ENCODE results near the gene KDF1.

KDF1 gene

DNA sequence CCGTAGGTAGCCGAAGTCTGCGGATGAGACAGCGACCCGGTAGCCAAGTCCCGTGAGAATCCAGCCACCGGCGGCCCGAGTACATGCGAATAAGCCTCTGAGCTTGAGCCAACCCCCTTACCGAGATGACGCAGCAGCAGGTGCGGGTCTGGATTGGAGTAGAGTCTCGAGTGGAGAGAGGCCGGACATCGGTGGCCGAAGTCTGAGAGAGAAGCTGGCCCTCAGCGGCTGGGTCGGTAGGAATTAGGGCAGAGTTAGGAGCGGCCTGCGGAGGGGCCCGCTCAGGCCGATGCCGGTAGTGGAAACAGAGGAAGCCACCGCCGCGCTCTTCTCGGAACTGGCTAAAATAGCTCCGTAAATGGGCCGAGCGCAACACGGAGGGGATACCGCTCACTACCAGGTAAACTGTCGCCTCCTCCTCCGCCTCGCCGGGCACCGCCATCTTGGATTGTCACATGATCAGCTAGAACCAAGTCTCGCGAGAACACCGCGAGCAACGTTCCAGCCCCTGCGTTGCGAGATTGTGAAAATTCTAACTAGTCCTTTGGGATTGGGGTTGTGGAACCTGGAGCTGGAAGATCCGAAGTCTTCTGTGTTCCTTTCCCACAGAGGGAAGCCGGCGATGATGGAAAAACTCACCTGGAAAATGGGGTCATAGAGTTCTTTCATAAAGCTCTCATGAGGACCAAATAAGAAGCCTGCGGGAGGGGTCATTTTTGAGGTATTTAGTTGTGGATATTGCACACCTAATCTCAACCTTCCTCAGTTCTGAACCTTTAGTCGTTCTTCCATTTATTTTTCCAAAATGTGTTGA is 60.1 kb downstream of the KDF1 start, which contains the start of gene GPATCH3:
Gene GPATCH3, minus strand, starts transcription at position 467 of the 814 bp plus-strand sequence. Its CDS starts 25 bp downstream, at position 442.
- peak within 1 kb of the TSS; percentile 99 for H3K4me3 ChIP-seq (ENCODE audit: low read length, poor library complexity, severe bottlenecking)
- peak within 1 kb of the TSS; percentile 91 for H3K9ac ChIP-seq (ENCODE audit: low read depth, low read length, poor library complexity, severe bottlenecking)
- peaks cover 16% of the 10 kb centered on the region for H3K4me1 ChIP-seq (ENCODE audit: insufficient read depth, low read length, poor library complexity, severe bottlenecking)
- H3F3A ChIP-seq (ENCODE audit: low read depth), result no peaks in the 10 kb centered on the region
- H3K36me3 ChIP-seq (ENCODE audit: insufficient read depth, low read length), result no peaks in the 10 kb centered on the region; the same call in 1 of the 2 replicates
- H3K9me3 ChIP-seq (ENCODE audit: insufficient read depth, low read depth, low read length), result no peaks in the 10 kb centered on the region
- H3K4me2 ChIP-seq (ENCODE audit: low read depth, low read length, poor library complexity, severe bottlenecking), result peak within 1 kb of the TSS; percentile 83
- H2AFZ ChIP-seq (ENCODE audit: low read length), result peak within 1 kb of the TSS; percentile 100
- no peaks in the 10 kb centered on the region for H3K27me3 ChIP-seq (ENCODE audit: insufficient read depth, low read length, poor library complexity, severe bottlenecking)
- H3K9me2 ChIP-seq (replicated peaks; ENCODE audit: low read depth, low read length), result no peaks in the 10 kb centered on the region
- no peaks in the 10 kb centered on the region for H4K20me1 ChIP-seq (ENCODE audit: insufficient read depth, low read length, poor library complexity, severe bottlenecking)
- TF ChIP-seq EZH2phosphoT487 (IDR thresholded peaks at IDR 0.05; ENCODE audit: borderline replicate concordance), result no peak
- TF ChIP-seq, protein P1, sequence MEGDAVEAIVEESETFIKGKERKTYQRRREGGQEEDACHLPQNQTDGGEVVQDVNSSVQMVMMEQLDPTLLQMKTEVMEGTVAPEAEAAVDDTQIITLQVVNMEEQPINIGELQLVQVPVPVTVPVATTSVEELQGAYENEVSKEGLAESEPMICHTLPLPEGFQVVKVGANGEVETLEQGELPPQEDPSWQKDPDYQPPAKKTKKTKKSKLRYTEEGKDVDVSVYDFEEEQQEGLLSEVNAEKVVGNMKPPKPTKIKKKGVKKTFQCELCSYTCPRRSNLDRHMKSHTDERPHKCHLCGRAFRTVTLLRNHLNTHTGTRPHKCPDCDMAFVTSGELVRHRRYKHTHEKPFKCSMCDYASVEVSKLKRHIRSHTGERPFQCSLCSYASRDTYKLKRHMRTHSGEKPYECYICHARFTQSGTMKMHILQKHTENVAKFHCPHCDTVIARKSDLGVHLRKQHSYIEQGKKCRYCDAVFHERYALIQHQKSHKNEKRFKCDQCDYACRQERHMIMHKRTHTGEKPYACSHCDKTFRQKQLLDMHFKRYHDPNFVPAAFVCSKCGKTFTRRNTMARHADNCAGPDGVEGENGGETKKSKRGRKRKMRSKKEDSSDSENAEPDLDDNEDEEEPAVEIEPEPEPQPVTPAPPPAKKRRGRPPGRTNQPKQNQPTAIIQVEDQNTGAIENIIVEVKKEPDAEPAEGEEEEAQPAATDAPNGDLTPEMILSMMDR (conservative IDR thresholded peaks at IDR 0.05; ENCODE audit: low read length), result no peak
- peaks cover 30% of the 10 kb centered on the region for H3K79me2 ChIP-seq (ENCODE audit: insufficient read depth, low read length)

Measured in Loucy (cell line).